Glomerular visceral epithelial cell (primary cell): ENCODE results near the gene KIAA0232.
"Not testable (repeated sequence)": the region's sequence is repeated elsewhere in the genome, so short reads cannot be mapped to it uniquely, and the experiment has no call there.

Experiments used
- DNase-seq: peaks from one replicate; pipeline ENCODE4 v3.0.0-alpha.2; 2016; ENCODE audit errors: extremely low spot score

The KIAA0232 gene

GRCh38 chr4:6811165-6811564 is 28.6 kb downstream of the KIAA0232 start:
- DNase-seq: no peak

GRCh38 chr4:6812766-6813165 is 30.2 kb downstream of the KIAA0232 start:
- no peak for DNase-seq

GRCh38 chr4:6813725-6814124 is 31.2 kb downstream of the KIAA0232 start:
- no peak for DNase-seq

- no peak for DNase-seq
Observed at GRCh38 chr4:6815029-6815836, 32.7 kb downstream of the KIAA0232 start.

GRCh38 chr4:6819295-6819694 is 36.8 kb downstream of the KIAA0232 start:
- no peak for DNase-seq

- no peak for DNase-seq
Observed at GRCh38 chr4:6820695-6821094, 38.2 kb downstream of the KIAA0232 start.

GRCh38 chr4:6824071-6824470 is 41.5 kb downstream of the KIAA0232 start:
- no peak for DNase-seq

- no peak for DNase-seq
Observed at GRCh38 chr4:6824772-6825402, 42.4 kb downstream of the KIAA0232 start.

- DNase-seq: no peak
Observed at GRCh38 chr4:6825403-6825802, 42.9 kb downstream of the KIAA0232 start.

- no peak for DNase-seq
Observed at GRCh38 chr4:6826781-6827508, 44.4 kb downstream of the KIAA0232 start.

- DNase-seq: no peak
Observed at GRCh38 chr4:6829086-6829485, 46.6 kb downstream of the KIAA0232 start.

GRCh38 chr4:6834867-6835266 is 52.3 kb downstream of the KIAA0232 start:
- DNase-seq: no peak

GRCh38 chr4:6835616-6836015 is 53.1 kb downstream of the KIAA0232 start:
- not testable (repeated sequence) for DNase-seq

- not testable (repeated sequence) for DNase-seq
Observed at GRCh38 chr4:6837106-6837505, 54.6 kb downstream of the KIAA0232 start.

GRCh38 chr4:6839579-6839978 is 57.1 kb downstream of the KIAA0232 start:
- no peak for DNase-seq

- peak; percentile 20 for DNase-seq
Observed at GRCh38 chr4:6840062-6840976, 57.8 kb downstream of the KIAA0232 start.

GRCh38 chr4:6845027-6845426 is 62.5 kb downstream of the KIAA0232 start:
- DNase-seq: no peak

- DNase-seq: no peak
Observed at GRCh38 chr4:6845574-6845973, 63.0 kb downstream of the KIAA0232 start.

GRCh38 chr4:6847178-6847577 is 64.7 kb downstream of the KIAA0232 start:
- no peak for DNase-seq

GRCh38 chr4:6848717-6849305 is 66.3 kb downstream of the KIAA0232 start:
- DNase-seq: no peak

GRCh38 chr4:6849691-6850090 is 67.2 kb downstream of the KIAA0232 start:
- no peak for DNase-seq
